ENCODE data around the gene SLC24A4.

Gene SLC24A4

DNA sequence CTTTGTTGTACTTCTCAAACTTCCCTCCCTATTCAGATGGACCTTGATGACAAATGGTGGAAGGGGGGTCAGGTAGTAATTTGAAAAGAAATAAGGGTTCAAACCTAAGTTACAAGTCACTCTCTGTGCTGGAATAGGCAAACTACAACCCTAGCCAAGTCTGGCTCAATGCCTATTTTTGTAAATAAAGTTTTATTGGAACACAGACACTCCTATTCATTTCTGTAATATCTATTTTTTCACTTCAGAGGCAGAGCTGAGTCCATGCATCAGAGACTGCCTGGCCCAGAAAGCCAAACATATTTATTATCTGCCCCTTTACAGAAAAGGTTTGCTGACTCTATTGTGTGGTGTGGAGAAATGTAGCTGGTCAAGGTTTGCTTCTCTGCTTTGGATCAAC, 112.2 kb downstream of the SLC24A4 start:
- no peaks in the 10 kb centered on the region for H4K20me1 ChIP-seq (ENCODE audit: insufficient read depth, low read length, poor library complexity, severe bottlenecking)
- no peaks in the 10 kb centered on the region for H3K9me3 ChIP-seq (ENCODE audit: insufficient read depth, low read depth, low read length)
- H3K36me3 ChIP-seq (ENCODE audit: insufficient read depth, low read length) = no peaks in the 10 kb centered on the region
- H3K4me3 ChIP-seq (ENCODE audit: low read length, poor library complexity, severe bottlenecking) = no peak overlapping the region
- H3F3A ChIP-seq (ENCODE audit: low read depth) = no peaks in the 10 kb centered on the region
- no peak overlapping the region for H3K4me2 ChIP-seq (ENCODE audit: low read depth, low read length, poor library complexity, severe bottlenecking)
- no peak for TF ChIP-seq EZH2phosphoT487 (IDR thresholded peaks at IDR 0.05; ENCODE audit: borderline replicate concordance)
- TF ChIP-seq, protein P1, sequence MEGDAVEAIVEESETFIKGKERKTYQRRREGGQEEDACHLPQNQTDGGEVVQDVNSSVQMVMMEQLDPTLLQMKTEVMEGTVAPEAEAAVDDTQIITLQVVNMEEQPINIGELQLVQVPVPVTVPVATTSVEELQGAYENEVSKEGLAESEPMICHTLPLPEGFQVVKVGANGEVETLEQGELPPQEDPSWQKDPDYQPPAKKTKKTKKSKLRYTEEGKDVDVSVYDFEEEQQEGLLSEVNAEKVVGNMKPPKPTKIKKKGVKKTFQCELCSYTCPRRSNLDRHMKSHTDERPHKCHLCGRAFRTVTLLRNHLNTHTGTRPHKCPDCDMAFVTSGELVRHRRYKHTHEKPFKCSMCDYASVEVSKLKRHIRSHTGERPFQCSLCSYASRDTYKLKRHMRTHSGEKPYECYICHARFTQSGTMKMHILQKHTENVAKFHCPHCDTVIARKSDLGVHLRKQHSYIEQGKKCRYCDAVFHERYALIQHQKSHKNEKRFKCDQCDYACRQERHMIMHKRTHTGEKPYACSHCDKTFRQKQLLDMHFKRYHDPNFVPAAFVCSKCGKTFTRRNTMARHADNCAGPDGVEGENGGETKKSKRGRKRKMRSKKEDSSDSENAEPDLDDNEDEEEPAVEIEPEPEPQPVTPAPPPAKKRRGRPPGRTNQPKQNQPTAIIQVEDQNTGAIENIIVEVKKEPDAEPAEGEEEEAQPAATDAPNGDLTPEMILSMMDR (conservative IDR thresholded peaks at IDR 0.05; ENCODE audit: low read length) = no peak
- no peaks in the 10 kb centered on the region for H3K27me3 ChIP-seq (ENCODE audit: insufficient read depth, low read length, poor library complexity, severe bottlenecking)
- H3K4me1 ChIP-seq (ENCODE audit: insufficient read depth, low read length, poor library complexity, severe bottlenecking) = no peaks in the 10 kb centered on the region
- H3K79me2 ChIP-seq (ENCODE audit: insufficient read depth, low read length) = no peaks in the 10 kb centered on the region
- no peak overlapping the region for H2AFZ ChIP-seq (ENCODE audit: low read length)
- no peaks in the 10 kb centered on the region for H3K9me2 ChIP-seq (replicated peaks; ENCODE audit: low read depth, low read length)
- no peak overlapping the region for H3K9ac ChIP-seq (ENCODE audit: low read depth, low read length, poor library complexity, severe bottlenecking)

DNA sequence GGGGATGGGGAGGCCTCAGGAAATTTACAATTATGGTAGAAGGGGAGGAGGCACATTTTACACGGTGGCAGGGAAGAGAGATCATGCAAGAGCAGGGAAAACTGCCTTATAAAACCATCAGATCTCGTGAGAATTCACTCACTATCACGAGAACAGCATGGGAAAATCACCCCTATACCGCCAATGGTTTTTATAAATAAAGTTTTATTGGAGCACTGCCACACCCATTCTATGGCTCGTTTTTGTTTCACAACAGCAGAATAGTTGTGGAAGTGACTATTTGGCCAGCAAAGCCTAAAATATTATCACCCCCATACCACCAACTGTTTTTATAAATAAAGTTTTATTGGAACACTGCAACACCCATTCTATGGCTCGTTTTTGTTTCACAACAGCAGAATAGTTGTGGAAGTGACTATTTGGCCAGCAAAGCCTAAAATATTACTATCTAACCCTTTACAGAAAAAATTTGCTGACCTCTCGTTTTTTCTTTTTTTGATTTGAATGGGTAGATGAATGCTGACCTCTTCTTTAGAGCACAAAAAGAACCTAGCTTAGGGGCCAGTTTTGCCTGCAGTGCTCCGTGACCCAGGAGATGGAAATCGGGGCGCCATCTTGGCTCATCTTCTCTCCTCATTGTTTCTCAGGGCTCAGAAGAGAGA, 113.3 kb downstream of the SLC24A4 start:
- no peaks in the 10 kb centered on the region for H3F3A ChIP-seq (ENCODE audit: low read depth)
- no peaks in the 10 kb centered on the region for H3K27me3 ChIP-seq (ENCODE audit: insufficient read depth, low read length, poor library complexity, severe bottlenecking)
- H3K9me2 ChIP-seq (replicated peaks; ENCODE audit: low read depth, low read length) = no peaks in the 10 kb centered on the region
- H3K4me2 ChIP-seq (ENCODE audit: low read depth, low read length, poor library complexity, severe bottlenecking) = no peak overlapping the region
- no peak overlapping the region for H3K4me3 ChIP-seq (ENCODE audit: low read length, poor library complexity, severe bottlenecking)
- no peaks in the 10 kb centered on the region for H3K9me3 ChIP-seq (ENCODE audit: insufficient read depth, low read depth, low read length)
- no peaks in the 10 kb centered on the region for H3K36me3 ChIP-seq (ENCODE audit: insufficient read depth, low read length)
- TF ChIP-seq EZH2phosphoT487 (IDR thresholded peaks at IDR 0.05; ENCODE audit: borderline replicate concordance) = no peak
- TF ChIP-seq, protein P1 (conservative IDR thresholded peaks at IDR 0.05; ENCODE audit: low read length) = no peak
- H3K4me1 ChIP-seq (ENCODE audit: insufficient read depth, low read length, poor library complexity, severe bottlenecking) = no peaks in the 10 kb centered on the region
- no peak overlapping the region for H2AFZ ChIP-seq (ENCODE audit: low read length)
- no peak overlapping the region for H3K9ac ChIP-seq (ENCODE audit: low read depth, low read length, poor library complexity, severe bottlenecking)
- H4K20me1 ChIP-seq (ENCODE audit: insufficient read depth, low read length, poor library complexity, severe bottlenecking) = no peaks in the 10 kb centered on the region
- no peaks in the 10 kb centered on the region for H3K79me2 ChIP-seq (ENCODE audit: insufficient read depth, low read length)

DNA sequence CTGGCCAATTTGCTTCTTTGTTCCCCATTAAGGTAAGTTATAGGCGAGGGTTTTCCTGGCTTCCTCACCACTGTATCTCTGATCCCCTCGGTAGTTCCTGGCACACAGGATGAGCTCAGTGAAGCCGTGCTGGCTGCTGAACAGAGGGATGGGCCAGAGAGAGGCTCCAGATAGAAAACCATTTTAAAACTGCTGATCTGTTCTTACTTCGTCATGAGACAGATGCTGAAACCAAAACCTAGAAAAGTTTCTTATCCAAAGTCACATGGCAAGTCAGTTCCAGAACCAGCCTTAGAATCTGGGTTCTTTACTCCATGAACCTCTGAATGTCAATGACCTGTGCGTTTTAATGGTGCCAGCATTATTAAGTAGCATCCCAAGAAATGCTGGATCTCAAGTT, 114.3 kb downstream of the SLC24A4 start:
- Histone ChIP-seq H4K20me1 (ENCODE audit: insufficient read depth, low read length, poor library complexity, severe bottlenecking) (no peaks in the 10 kb centered on the region), H3K4me1 (ENCODE audit: insufficient read depth, low read length, poor library complexity, severe bottlenecking) (no peaks in the 10 kb centered on the region), H3K36me3 (ENCODE audit: insufficient read depth, low read length) (no peaks in the 10 kb centered on the region), H3K79me2 (ENCODE audit: insufficient read depth, low read length) (no peaks in the 10 kb centered on the region), H3K4me3 (ENCODE audit: low read length, poor library complexity, severe bottlenecking) (no peak overlapping the region), H3F3A (ENCODE audit: low read depth) (no peaks in the 10 kb centered on the region), H3K9me3 (ENCODE audit: insufficient read depth, low read depth, low read length) (no peaks in the 10 kb centered on the region), H3K9me2 (replicated peaks; ENCODE audit: low read depth, low read length) (no peaks in the 10 kb centered on the region), H3K4me2 (ENCODE audit: low read depth, low read length, poor library complexity, severe bottlenecking) (no peak overlapping the region), H3K27me3 (ENCODE audit: insufficient read depth, low read length, poor library complexity, severe bottlenecking) (no peaks in the 10 kb centered on the region), H3K9ac (ENCODE audit: low read depth, low read length, poor library complexity, severe bottlenecking) (no peak overlapping the region), H2AFZ (ENCODE audit: low read length) (no peak overlapping the region)
- TF ChIP-seq, protein P1 (conservative IDR thresholded peaks at IDR 0.05; ENCODE audit: low read length) = no peak
- TF ChIP-seq EZH2phosphoT487 (IDR thresholded peaks at IDR 0.05; ENCODE audit: borderline replicate concordance) = no peak
